ENCODE data around the gene NFYC.

GRCh38 chr1:40785446-40785845 lies 93.9 kb downstream of the NFYC start:
- TF ChIP-seq EP300 (IDR thresholded peaks at IDR 0.05; ENCODE audit: borderline replicate concordance in 1 of 2, low read depth in 1 of 2, low read length in 1 of 2) (no peak), CTCF (IDR thresholded peaks at IDR 0.05) (no peak), CHD2 (IDR thresholded peaks at IDR 0.05; ENCODE audit: low read length, partially characterized antibody) (no peak), REST (IDR thresholded peaks at IDR 0.05; ENCODE audit: low read depth, low read length) (no peak), NRF1 (IDR thresholded peaks at IDR 0.05; ENCODE audit: low read depth, low read length) (no peak), ELF1 (IDR thresholded peaks at IDR 0.05) (no peak), POLR2AphosphoS5 (IDR thresholded peaks at IDR 0.05; ENCODE audit: low read depth, low read length) (no peak), USF2 (IDR thresholded peaks at IDR 0.05; ENCODE audit: borderline replicate concordance, low read depth, low read length) (no peak), TCF12 (IDR thresholded peaks at IDR 0.05) (no peak), RFX5 (IDR thresholded peaks at IDR 0.05; ENCODE audit: low read length) (no peak)

Measured in SK-N-SH (cell line).